GM12891 (cell line): ENCODE measurements around the gene PHF23.

Source experiments
- PAX5 ChIP-seq: IDR thresholded peaks from 2 replicates; pipeline ENCODE4 v1.6.1; 2011; ENCODE audit warnings: low read length, moderate library complexity, mild to moderate bottlenecking; ENCODE audit not compliant: insufficient read depth, severe bottlenecking
- POLR2A ChIP-seq: IDR thresholded peaks from 2 replicates; pipeline ENCODE4 v1.6.1; 2011; ENCODE audit warnings: low read depth, low read length, control low read depth
- POLR2AphosphoS5 ChIP-seq: IDR thresholded peaks from 2 replicates; pipeline ENCODE4 v1.6.1; 2011; ENCODE audit warnings: low read depth, low read length, control low read depth
- POU2F2 ChIP-seq: IDR thresholded peaks from 2 replicates; pipeline ENCODE4 v1.6.1; 2011; ENCODE audit warnings: low read depth, mild to moderate bottlenecking, control low read depth, low read length, moderate library complexity
- SPI1 ChIP-seq: IDR thresholded peaks from 2 replicates; pipeline ENCODE4 v1.6.1; 2011; ENCODE audit warnings: low read depth, low read length, control low read depth
- TAF1 ChIP-seq: IDR thresholded peaks from 2 replicates; pipeline ENCODE4 v1.6.1; 2011; ENCODE audit warnings: low read depth, low read length, control low read depth

DNA sequence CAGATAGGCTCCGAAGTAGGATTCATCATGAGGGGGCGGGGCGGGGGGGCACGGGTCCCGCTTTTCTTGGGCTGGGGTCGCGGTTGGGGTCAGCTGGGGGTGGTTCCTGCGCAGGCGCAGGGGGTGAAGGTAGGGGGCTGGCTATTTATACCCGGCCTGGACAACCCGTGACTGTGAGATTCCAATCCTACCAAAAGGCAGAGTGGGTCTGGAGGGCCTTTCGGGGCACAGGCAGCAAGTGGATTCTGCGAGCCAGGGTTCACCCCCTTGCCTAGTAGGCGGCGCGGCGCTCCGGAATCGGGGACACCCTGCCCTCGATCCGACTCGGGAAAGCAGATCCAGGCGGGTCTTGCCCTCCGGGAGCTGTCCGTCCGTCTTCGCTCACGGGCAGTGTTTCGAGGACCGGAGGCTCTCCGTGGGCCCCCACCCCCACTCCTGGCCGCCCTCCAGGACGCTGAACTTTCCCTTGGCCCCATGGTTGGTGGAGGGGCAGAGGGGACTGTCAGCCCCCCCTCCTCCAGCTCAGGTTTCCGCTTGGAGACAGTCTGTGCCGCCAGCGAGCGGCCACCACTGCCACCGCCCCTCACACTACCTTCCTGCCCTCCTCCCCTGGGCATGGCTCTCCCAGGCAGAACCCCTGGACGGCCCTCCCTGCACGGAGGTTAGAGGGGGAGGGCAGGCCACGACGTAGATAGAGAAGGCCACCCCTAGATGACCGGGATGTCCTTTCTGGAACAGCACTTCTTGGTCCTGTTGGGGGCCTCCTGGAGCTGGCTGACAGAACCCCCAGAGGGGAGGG, 42.9 kb upstream of the PHF23 start:
- TF ChIP-seq POLR2A: no peak
- no peak for TF ChIP-seq POLR2AphosphoS5
- no peak for TF ChIP-seq POU2F2
- TF ChIP-seq TAF1: no peak
- no peak for TF ChIP-seq SPI1
- TF ChIP-seq PAX5: no peak
